Endometrial microvascular endothelial cells (primary cell): ENCODE results near the gene GPX7. TPM values are rescaled to one million over a fixed set of nuclear protein-coding genes. Genes with fewer than 3 reads are reported as not detected.

Source experiments
- in situ Hi-C: cut with HindIII; loops from 2 replicates; pipeline ENCODE4 v1.10.0; 2017; ENCODE audit warnings: low sequenced_read_pairs, low pct_unique_long_range_greater_than_20kb; ENCODE audit errors: inconsistent ontology term
- total RNA-seq: library from RNA; depleted of rRNA; stranded (reverse); fragments of >200 nt; gene quantifications from one replicate; pipeline ENCODE4 v1.2.3, GENCODE V29; 2015; ENCODE audit errors: inconsistent ontology term

The GPX7 gene
- total RNA-seq, 1 donor from 2014 or later: 35.3 TPM

- in situ Hi-C loops: no loop called here
These were observed 13.4 kb downstream of the GPX7 start for GRCh38 chr1:52615489-52616042.

- in situ Hi-C loops: no loop called here
These were observed 19.8 kb downstream of the GPX7 start for GRCh38 chr1:52621950-52622349.

- in situ Hi-C loops: no loop called here
These were observed 21.6 kb downstream of the GPX7 start for GRCh38 chr1:52623812-52624211.

GRCh38 chr1:52627028-52627427 is 24.9 kb downstream of the GPX7 start:
- in situ Hi-C loops: no loop called here

- in situ Hi-C loops: no loop called here
These were observed 26.6 kb downstream of the GPX7 start for GRCh38 chr1:52628614-52629324.

- in situ Hi-C loops: no loop called here
These were observed 27.1 kb downstream of the GPX7 start for GRCh38 chr1:52629325-52629643.

GRCh38 chr1:52629667-52630066 is 27.5 kb downstream of the GPX7 start:
- in situ Hi-C loops: no loop called here

- in situ Hi-C loops: no loop called here
These were observed 29.7 kb downstream of the GPX7 start for GRCh38 chr1:52631759-52632331.

GRCh38 chr1:52632732-52633290 is 30.6 kb downstream of the GPX7 start, which contains the start of gene SHISAL2A:
TSS of gene SHISAL2A (plus strand) at chr1:52633168. CDS start at chr1:52633494, 326 bp downstream.
- in situ Hi-C loops: no loop called here

GRCh38 chr1:52633291-52633754 is 31.2 kb downstream of the GPX7 start:
- in situ Hi-C loops: no loop called here

- in situ Hi-C loops: no loop called here
These were observed 31.9 kb downstream of the GPX7 start for GRCh38 chr1:52634111-52634510.

GRCh38 chr1:52635321-52636089 is 33.3 kb downstream of the GPX7 start:
- in situ Hi-C loops: no loop called here

- in situ Hi-C loops: no loop called here
These were observed 34.8 kb downstream of the GPX7 start for GRCh38 chr1:52636721-52637695.

GRCh38 chr1:52637946-52638345 is 35.8 kb downstream of the GPX7 start:
- in situ Hi-C loops: no loop called here

GRCh38 chr1:52640697-52641096 is 38.5 kb downstream of the GPX7 start:
- in situ Hi-C loops: no loop called here

- in situ Hi-C loops: no loop called here
These were observed 39.1 kb downstream of the GPX7 start for GRCh38 chr1:52641307-52641706.

- in situ Hi-C loops: no loop called here
These were observed 43.1 kb downstream of the GPX7 start for GRCh38 chr1:52645261-52645660.

GRCh38 chr1:52651904-52652303 is 49.7 kb downstream of the GPX7 start:
- in situ Hi-C loops: no loop called here
